H1 (cell line): ENCODE results near the gene TMIGD3. TPM values are rescaled to one million over a fixed set of nuclear protein-coding genes. Genes with fewer than 3 reads are reported as not detected.

Experiments used
- CTCF ChIA-PET: fragments of 300-600 bp; sonication (Branson Sonifier 250); formaldehyde crosslinking; loops from one replicate; lab custom pipeline; 2021; ENCODE audit not compliant: partially characterized antibody; lab: Charles Lee
- POLR2A ChIA-PET: fragments of 300-600 bp; sonication (Branson Sonifier 250); formaldehyde crosslinking; loops from one replicate; lab custom pipeline; 2021; ENCODE audit warnings: inconsistent platforms; ENCODE audit not compliant: partially characterized antibody; lab: Charles Lee
- DNase-seq, 2 experiments: peaks; one replicate each; pipeline versions ENCODE4 v3.0.0 to v3.0.0-alpha.2; 2010 to 2022; ENCODE audit warnings: low spot score in 2 of 2, low read depth in 1 of 2, mixed read lengths in 1 of 2
- FAIRE-seq: peaks from 2 replicates; lab custom pipeline; 2011; peaks lifted over from hg19 to GRCh38; lab: Jason Lieb, UNC
- H2AFZ ChIP-seq: 2 replicates; pipeline ENCODE4 v1.8.1; 2012; ENCODE audit warnings: low read length, inconsistent platforms
- H2AK5ac ChIP-seq: 2 replicates; pipeline ENCODE4 v1.6.1; 2013; ENCODE audit warnings: low read depth, low read length
- H2BK120ac ChIP-seq: replicated peaks from 2 replicates; pipeline ENCODE3; 2013; ENCODE audit warnings: low read depth, low read length, inconsistent platforms
- H2BK12ac ChIP-seq: 2 replicates; pipeline ENCODE4 v1.6.1; 2013; ENCODE audit warnings: low read depth, low read length
- H2BK15ac ChIP-seq: 2 replicates; pipeline ENCODE4 v1.6.1; 2013; ENCODE audit warnings: low read length
- H2BK20ac ChIP-seq: 2 replicates; pipeline ENCODE4 v1.6.1; 2013; ENCODE audit warnings: low read length
- H2BK5ac ChIP-seq: 2 replicates; pipeline ENCODE4 v1.6.1; 2013; ENCODE audit warnings: low read depth, low read length
- H3K14ac ChIP-seq: 2 replicates; pipeline ENCODE4 v1.6.1; 2013; ENCODE audit warnings: inconsistent platforms; ENCODE audit not compliant: insufficient read length
- H3K18ac ChIP-seq: 2 replicates; pipeline ENCODE4 v1.6.1; 2013; ENCODE audit warnings: low read length; ENCODE audit errors: extremely low read depth
- H3K23ac ChIP-seq: 2 replicates; pipeline ENCODE4 v1.6.1; 2013; ENCODE audit warnings: inconsistent platforms; ENCODE audit not compliant: insufficient read length
- H3K23me2 ChIP-seq: 2 replicates; pipeline ENCODE4 v1.6.1; 2013; ENCODE audit warnings: low read depth, low read length
- H3K27ac ChIP-seq: 2 replicates; pipeline ENCODE4 v1.6.1; 2011; ENCODE audit warnings: low read depth, low read length, inconsistent platforms
- H3K27me3 ChIP-seq, 4 experiments: replicated peaks in 1 of 4; 1 replicate in 1 of 4; 2 replicates in 3 of 4; pipeline versions ENCODE4 v1.6.1 to v1.8.1; 2011 to 2013; ENCODE audit warnings: low read length in 3 of 4, mild to moderate bottlenecking in 3 of 4, inconsistent platforms in 2 of 4, mixed read lengths in 2 of 4, moderate library complexity in 1 of 4; ENCODE audit not compliant: control insufficient read depth in 3 of 4, insufficient read depth in 3 of 4; ENCODE audit errors: extremely low read depth in 1 of 4
- H3K36me3 ChIP-seq, 4 experiments: 2 replicates each; pipeline versions ENCODE4 v1.6.1 to v1.8.1; 2011 to 2013; ENCODE audit warnings: mild to moderate bottlenecking in 4 of 4, low read length in 3 of 4, moderate library complexity in 2 of 4, control low read depth in 1 of 4, inconsistent platforms in 1 of 4; ENCODE audit not compliant: insufficient read depth in 4 of 4, control insufficient read depth in 2 of 4
- H3K4ac ChIP-seq: replicated peaks from 2 replicates; pipeline ENCODE3; 2013; ENCODE audit warnings: low read length, low read depth, mixed read lengths, inconsistent platforms; ENCODE audit not compliant: insufficient read length
- H3K4me1 ChIP-seq, 4 experiments: replicated peaks in 1 of 4; 1 replicate in 1 of 4; 2 replicates in 3 of 4; pipeline versions ENCODE4 v1.6.1 to v1.8.1; 2011 to 2013; ENCODE audit warnings: low read length in 3 of 4, inconsistent platforms in 2 of 4, mixed read lengths in 1 of 4; ENCODE audit not compliant: insufficient read depth in 4 of 4, control insufficient read depth in 3 of 4
- H3K4me2 ChIP-seq, 2 experiments: 2 replicates each; pipeline versions ENCODE4 v1.6.1 to v1.8.1; 2011 to 2013; ENCODE audit warnings: low read depth in 2 of 2, low read length in 2 of 2, control low read depth in 1 of 2, inconsistent platforms in 1 of 2, mild to moderate bottlenecking in 1 of 2; ENCODE audit not compliant: insufficient read depth in 1 of 2
- H3K4me3 ChIP-seq, 4 experiments: fragments of 200-600, 300-600 bp in 1 of 4; sonication (generic), shearing (Covaris generic), sonication (Bioruptor Twin) in 1 of 4; 2 replicates each; pipeline versions ENCODE4 v1.5.1 to v1.8.1; 2011 to 2016; ENCODE audit warnings: low read length in 4 of 4, low read depth in 3 of 4, control low read depth in 2 of 4, inconsistent platforms in 2 of 4, mild to moderate bottlenecking in 2 of 4, mixed read lengths in 1 of 4, moderate library complexity in 1 of 4; ENCODE audit not compliant: insufficient read depth in 2 of 4; ENCODE audit errors: extremely low read depth in 1 of 4
- H3K56ac ChIP-seq: replicated peaks from 2 replicates; pipeline ENCODE3; 2013; ENCODE audit warnings: low read depth, mild to moderate bottlenecking, mixed read lengths, low read length, inconsistent platforms; ENCODE audit not compliant: insufficient read length
- H3K79me1 ChIP-seq: 2 replicates; pipeline ENCODE4 v1.6.1; 2013; ENCODE audit warnings: low read depth, low read length, control low read depth
- H3K79me2 ChIP-seq, 2 experiments: 2 replicates each; pipeline versions ENCODE4 v1.6.1 to v1.8.1; 2012 to 2013; ENCODE audit warnings: low read length in 2 of 2, mild to moderate bottlenecking in 2 of 2, inconsistent platforms in 1 of 2; ENCODE audit not compliant: insufficient read depth in 2 of 2, control insufficient read depth in 1 of 2
- H3K9ac ChIP-seq, 4 experiments: replicated peaks in 1 of 4; 1 replicate in 1 of 4; 2 replicates in 3 of 4; pipeline versions ENCODE4 v1.6.1 to v1.8.1; 2011 to 2013; ENCODE audit warnings: low read depth in 3 of 4, low read length in 3 of 4, control low read depth in 2 of 4, mild to moderate bottlenecking in 2 of 4, moderate library complexity in 2 of 4, inconsistent platforms in 1 of 4; ENCODE audit errors: extremely low read depth in 1 of 4
- H3K9me3 ChIP-seq, 2 experiments: 2 replicates each; pipeline versions ENCODE4 v1.6.1 to v1.8.1; 2012 to 2013; ENCODE audit warnings: mild to moderate bottlenecking in 2 of 2, moderate library complexity in 2 of 2, control low read depth in 1 of 2, inconsistent platforms in 1 of 2, low read depth in 1 of 2, low read length in 1 of 2, mixed read lengths in 1 of 2; ENCODE audit not compliant: insufficient read depth in 2 of 2
- H4K20me1 ChIP-seq, 2 experiments: replicated peaks in 1 of 2; 2 replicates each; pipeline versions ENCODE3 to v1.8.1; 2011 to 2013; ENCODE audit warnings: inconsistent platforms in 2 of 2, low read length in 2 of 2, mild to moderate bottlenecking in 1 of 2; ENCODE audit not compliant: insufficient read depth in 2 of 2, control insufficient read depth in 1 of 2
- H4K5ac ChIP-seq: 2 replicates; pipeline ENCODE4 v1.6.1; 2013; ENCODE audit warnings: low read length, low read depth, mixed read lengths, inconsistent platforms; ENCODE audit not compliant: insufficient read length
- H4K8ac ChIP-seq: 2 replicates; pipeline ENCODE4 v1.8.0; 2013; ENCODE audit warnings: mild to moderate bottlenecking, moderate library complexity, low read length, inconsistent platforms; ENCODE audit not compliant: insufficient read depth; ENCODE audit errors: extremely low read depth
- H4K91ac ChIP-seq: replicated peaks from 2 replicates; pipeline ENCODE3; 2013; ENCODE audit warnings: low read length, mixed read lengths, inconsistent platforms; ENCODE audit not compliant: insufficient read length
- ASH2L ChIP-seq: fragments of 200-600, 300-600 bp; sonication (generic); IDR thresholded peaks from one replicate; pipeline ENCODE4 v1.7.1; 2017; ENCODE audit warnings: low read length
- BCL11A ChIP-seq, 2 experiments: IDR thresholded peaks; one replicate each; pipeline ENCODE4 v1.6.1; 2011; ENCODE audit warnings: low read depth in 2 of 2, low read length in 2 of 2, mild to moderate bottlenecking in 2 of 2
- CHD1 ChIP-seq: IDR thresholded peaks from 2 replicates; pipeline ENCODE4 v1.6.1; 2012; ENCODE audit warnings: low read depth, low read length, improper control_type of control experiment
- CTBP2 ChIP-seq: IDR thresholded peaks from 2 replicates; pipeline ENCODE4 v1.7.0; 2011; ENCODE audit warnings: borderline replicate concordance, mild to moderate bottlenecking, moderate library complexity, mixed read lengths, low read length; ENCODE audit not compliant: insufficient read depth, insufficient read length
- EGR1 ChIP-seq: IDR thresholded peaks from 2 replicates; pipeline ENCODE4 v1.6.1; 2011; ENCODE audit warnings: low read depth, low read length, borderline replicate concordance
- HDAC6 ChIP-seq: IDR thresholded peaks from one replicate; pipeline ENCODE4 v1.7.1; 2012; ENCODE audit warnings: low read depth, mild to moderate bottlenecking, inconsistent platforms, low read length, moderate library complexity
- KDM4A ChIP-seq: IDR thresholded peaks from one replicate; pipeline ENCODE4 v1.7.1; 2012; ENCODE audit warnings: low read depth, mild to moderate bottlenecking, moderate library complexity, low read length, inconsistent platforms; ENCODE audit not compliant: severe bottlenecking
- POLR2AphosphoS5 ChIP-seq: IDR thresholded peaks from 2 replicates; pipeline ENCODE4 v1.6.1; 2011; ENCODE audit warnings: low read depth, low read length
- SP2 ChIP-seq: IDR thresholded peaks from 2 replicates; pipeline ENCODE4 v1.6.1; 2012; ENCODE audit warnings: mild to moderate bottlenecking, low read length, inconsistent platforms
- SUZ12 ChIP-seq: fragments of 200-600 bp; sonication (generic); IDR thresholded peaks from 2 replicates; pipeline ENCODE4 v1.6.1; 2012; ENCODE audit warnings: mild to moderate bottlenecking, inconsistent platforms, low read length, moderate library complexity, mixed read lengths
- TBP ChIP-seq: IDR thresholded peaks from 2 replicates; pipeline ENCODE4 v1.6.1; 2011; ENCODE audit warnings: low read depth, low read length, improper control_type of control experiment
- TCF12 ChIP-seq: IDR thresholded peaks from 2 replicates; pipeline ENCODE4 v1.6.1; 2011; ENCODE audit warnings: low read depth, mild to moderate bottlenecking, low read length
- WGBS, 2 experiments: shearing (Covaris generic) in 1 of 2; methylation state at CpG; one replicate each; pipeline versions ENCODE4 v1.1.6 to v1.1.7; 2013 to 2015; ENCODE audit warnings: low lambda C conversion rate in 2 of 2, mixed read lengths in 2 of 2, inconsistent platforms in 1 of 2, low coverage in 1 of 2, missing lambda C conversion rate in 1 of 2; ENCODE audit not compliant: insufficient replicate concordance in 2 of 2, insufficient coverage in 1 of 2, insufficient read length in 1 of 2; ENCODE audit errors: extremely low coverage in 1 of 2, missing lambda C conversion rate in 1 of 2; 5-methylcytosine and 5-hydroxymethylcytosine counted together
- polyA plus RNA-seq, 7 experiments: library from polyadenylated mRNA; depleted of rRNA in 3 of 7; stranded (reverse) in 5 of 7; unstranded in 2 of 7; fragments of >200 nt in 5 of 7; fragments of 200-250 nt in 2 of 7; gene quantifications; 1 replicate in 5 of 7; 2 replicates in 1 of 7; 4 replicates in 1 of 7; pipeline versions ENCODE4 v1.2.1 to v1.2.3, GENCODE V29; 2011 to 2013; ENCODE audit warnings: missing spikeins in 2 of 7, mixed read lengths in 2 of 7
- total RNA-seq: library from RNA; stranded (reverse); fragmentation: NEBNext Ultra II Directional; extraction: Animal tissue kit (Norgen Biotek cat#: 25700); gene quantifications from 2 replicates; pipeline ENCODE4 v1.2.1, GENCODE V29; 2021

Gene TMIGD3
- total and polyA plus RNA-seq, 2 of the 8 experiments (the other 6 are each of a cell fraction or from before 2014, with no cell fraction given): not detected

GRCh38 chr1:111471538-111471937 lies 31.9 kb downstream of the TMIGD3 start:
- no peaks in the 10 kb centered on the region for H3K23me2 ChIP-seq
- DNase-seq (no peak), FAIRE-seq (no peak)
- peaks cover 0 to 3% (median 0%) of the 10 kb centered on the region in 4 experiments; a peak in 3 of 8 replicates for H3K36me3 ChIP-seq
- no peak overlapping the region for H2AFZ ChIP-seq
- no peak overlapping the region for H2BK20ac ChIP-seq
- no peak overlapping the region for H2AK5ac ChIP-seq
- H3K79me1 ChIP-seq: no peaks in the 10 kb centered on the region
- H3K4me1 ChIP-seq: no peaks in the 10 kb centered on the region
- no peak overlapping the region for H3K18ac ChIP-seq
- no peak overlapping the region for H2BK15ac ChIP-seq
- no peaks in the 10 kb centered on the region for H3K79me2 ChIP-seq
- CTCF ChIA-PET: interaction anchor here (0.8 to 2.5 kb wide), 6 partner anchors 9 to 275 kb away, joined by 3 to 6 read pairs (median 4); no protein-coding TSS in a partner anchor
- H3K9me3 ChIP-seq: no peaks in the 10 kb centered on the region
- H4K91ac ChIP-seq: no peak overlapping the region
- 87% methylated on average over 3 of the region's 3 CpGs; no CpG with 5 or more reads in 1 of the 2 experiments for WGBS, 2 experiments
- H3K9ac ChIP-seq: no peak overlapping the region
- no peak overlapping the region for H4K8ac ChIP-seq
- no peaks in the 10 kb centered on the region for H3K27me3 ChIP-seq
- no peak overlapping the region for H3K56ac ChIP-seq
- no peak for TF ChIP-seq TCF12
- TF ChIP-seq ASH2L: no peak
- no peak for TF ChIP-seq POLR2AphosphoS5
- TF ChIP-seq KDM4A: no peak
- no peak for TF ChIP-seq SP2
- no peak for TF ChIP-seq TBP
- no peak for TF ChIP-seq BCL11A (IDR thresholded peaks at IDR 0.05; ENCODE audit: low read depth in 2 of 2, low read length in 2 of 2)
- TF ChIP-seq HDAC6: no peak
- TF ChIP-seq CTBP2: no peak
- no peak for TF ChIP-seq EGR1
- no peak for TF ChIP-seq SUZ12
- no peak for TF ChIP-seq CHD1
- H2BK12ac ChIP-seq: no peak overlapping the region
- POLR2A ChIA-PET: interaction anchor here (0.7 kb wide), 1 partner anchor 31 kb away, joined by 3 read pairs; no protein-coding TSS in a partner anchor
- H3K4me3 ChIP-seq: no peak overlapping the region
- no peaks in the 10 kb centered on the region for H4K20me1 ChIP-seq
- no peak overlapping the region for H3K4me2 ChIP-seq
- no peak overlapping the region for H2BK120ac ChIP-seq
- no peak overlapping the region for H3K27ac ChIP-seq
- no peak overlapping the region for H2BK5ac ChIP-seq
- no peak overlapping the region for H3K4ac ChIP-seq
- H4K5ac ChIP-seq: no peak overlapping the region
- no peak overlapping the region for H3K23ac ChIP-seq
- H3K14ac ChIP-seq: no peak overlapping the region
